H9 (cell line): ENCODE results near the gene PPFIBP1. TPM values are rescaled to one million over a fixed set of nuclear protein-coding genes. Genes with fewer than 3 reads are reported as not detected.

Experiments used
- DNase-seq: peaks from one replicate; pipeline ENCODE4 v3.0.0-alpha.2; 2017
- H2AFZ ChIP-seq: one replicate; pipeline ENCODE4 v1.6.1; 2013; ENCODE audit warnings: mild to moderate bottlenecking, low read length, control low read depth, moderate library complexity
- H2AK5ac ChIP-seq: 2 replicates; pipeline ENCODE4 v1.6.1; 2013; ENCODE audit warnings: low read length, control low read depth, mixed read lengths; ENCODE audit not compliant: insufficient read length
- H2BK120ac ChIP-seq: one replicate; pipeline ENCODE4 v1.6.1; 2013; ENCODE audit warnings: low read depth, mild to moderate bottlenecking, low read length, control low read depth, inconsistent platforms; ENCODE audit not compliant: poor library complexity, severe bottlenecking
- H2BK12ac ChIP-seq: 2 replicates; pipeline ENCODE4 v1.6.1; 2013; ENCODE audit warnings: low read length, control low read depth, mixed read lengths, low read depth; ENCODE audit not compliant: insufficient read length
- H2BK15ac ChIP-seq: 2 replicates; pipeline ENCODE4 v1.6.1; 2013; ENCODE audit warnings: low read depth, low read length, control low read depth
- H2BK20ac ChIP-seq: one replicate; pipeline ENCODE4 v1.6.1; 2013; ENCODE audit warnings: low read depth, mild to moderate bottlenecking, low read length, control low read depth, inconsistent platforms; ENCODE audit not compliant: poor library complexity, severe bottlenecking
- H2BK5ac ChIP-seq: 2 replicates; pipeline ENCODE4 v1.6.1; 2013; ENCODE audit warnings: low read length, control low read depth, mixed read lengths; ENCODE audit not compliant: insufficient read length
- H3K14ac ChIP-seq: 2 replicates; pipeline ENCODE4 v1.6.1; 2013; ENCODE audit warnings: low read length, control low read depth; ENCODE audit not compliant: insufficient read depth
- H3K18ac ChIP-seq: 2 replicates; pipeline ENCODE4 v1.6.1; 2013; ENCODE audit warnings: low read depth, mild to moderate bottlenecking, mixed read lengths, low read length, control low read depth; ENCODE audit not compliant: insufficient read length
- H3K23ac ChIP-seq: 2 replicates; pipeline ENCODE4 v1.6.1; 2013; ENCODE audit warnings: low read length, control low read depth, mixed read lengths, low read depth; ENCODE audit not compliant: insufficient read length
- H3K23me2 ChIP-seq: 2 replicates; pipeline ENCODE4 v1.6.1; 2013; ENCODE audit warnings: low read depth, mild to moderate bottlenecking, mixed read lengths, low read length, control low read depth; ENCODE audit not compliant: insufficient read length, poor library complexity, severe bottlenecking
- H3K27ac ChIP-seq: 2 replicates; pipeline ENCODE4 v1.5.1; 2013; ENCODE audit warnings: low read length, control low read depth, mixed read lengths, low read depth; ENCODE audit not compliant: insufficient read length
- H3K27me3 ChIP-seq: 2 replicates; pipeline ENCODE4 v1.6.1; 2013; ENCODE audit warnings: low read length, control low read depth, inconsistent platforms; ENCODE audit not compliant: insufficient read depth
- H3K4ac ChIP-seq: 2 replicates; pipeline ENCODE4 v1.6.1; 2013; ENCODE audit warnings: low read depth, mild to moderate bottlenecking, control low read depth, inconsistent platforms, low read length, moderate library complexity
- H3K4me1 ChIP-seq: 2 replicates; pipeline ENCODE4 v1.6.1; 2013; ENCODE audit warnings: low read length, control low read depth, inconsistent platforms; ENCODE audit not compliant: insufficient read depth
- H3K4me2 ChIP-seq: 2 replicates; pipeline ENCODE4 v1.6.1; 2013; ENCODE audit warnings: low read length, control low read depth, mixed read lengths; ENCODE audit not compliant: insufficient read length, insufficient read depth
- H3K56ac ChIP-seq: 2 replicates; pipeline ENCODE4 v1.6.1; 2013; ENCODE audit warnings: low read depth, mild to moderate bottlenecking, mixed read lengths, low read length, control low read depth; ENCODE audit not compliant: insufficient read length
- H3K79me1 ChIP-seq: 2 replicates; pipeline ENCODE4 v1.6.1; 2013; ENCODE audit warnings: low read depth, mild to moderate bottlenecking, moderate library complexity, low read length, control low read depth, inconsistent platforms; ENCODE audit not compliant: insufficient read depth, poor library complexity, severe bottlenecking
- H3K79me2 ChIP-seq: 2 replicates; pipeline ENCODE4 v1.6.1; 2013; ENCODE audit warnings: low read length, control low read depth, inconsistent platforms; ENCODE audit not compliant: insufficient read depth
- H3K9ac ChIP-seq: 2 replicates; pipeline ENCODE4 v1.6.1; 2013; ENCODE audit warnings: low read length, control low read depth, mixed read lengths; ENCODE audit not compliant: insufficient read length; ENCODE audit errors: extremely low read depth
- H3K9me3 ChIP-seq: one replicate; pipeline ENCODE4 v1.6.1; 2013; ENCODE audit warnings: low read depth, low read length, inconsistent platforms; ENCODE audit not compliant: control insufficient read depth
- H3T11ph ChIP-seq: one replicate; pipeline ENCODE4 v1.6.1; 2013; ENCODE audit warnings: mild to moderate bottlenecking, low read length, control low read depth, inconsistent platforms
- H4K20me1 ChIP-seq: one replicate; pipeline ENCODE4 v1.6.1; 2013; ENCODE audit not compliant: control insufficient read depth, insufficient read length, insufficient read depth
- H4K5ac ChIP-seq: 2 replicates; pipeline ENCODE4 v1.6.1; 2013; ENCODE audit warnings: low read depth, mild to moderate bottlenecking, mixed read lengths, low read length, control low read depth; ENCODE audit not compliant: insufficient read length
- H4K8ac ChIP-seq: replicated peaks from 2 replicates; pipeline ENCODE4 v1.6.1; 2013; ENCODE audit warnings: low read length, control low read depth, mixed read lengths, low read depth; ENCODE audit not compliant: insufficient read length
- H4K91ac ChIP-seq: 2 replicates; pipeline ENCODE4 v1.6.1; 2013; ENCODE audit warnings: low read depth, mild to moderate bottlenecking, moderate library complexity, mixed read lengths, low read length, control low read depth; ENCODE audit not compliant: insufficient read length
- H3K27ac Mint-ChIP-seq, 3 experiments: 2 replicates in 2 of 3; 3 replicates in 1 of 3; pipeline ENCODE4 v1.8.0; 2020 to 2021; ENCODE audit warnings: mixed read lengths in 3 of 3, mild to moderate bottlenecking in 1 of 3, moderate library complexity in 1 of 3
- H3K27me3 Mint-ChIP-seq: 2 replicates; pipeline ENCODE4 v1.8.0; 2021; ENCODE audit warnings: low read depth, mild to moderate bottlenecking, moderate library complexity, mixed read lengths
- H3K36me3 Mint-ChIP-seq, 3 experiments: 2 replicates in 2 of 3; 3 replicates in 1 of 3; pipeline ENCODE4 v1.8.0; 2020 to 2021; ENCODE audit warnings: low read depth in 3 of 3, mixed read lengths in 3 of 3; ENCODE audit not compliant: insufficient read depth in 1 of 3
- H3K4me1 Mint-ChIP-seq, 2 experiments: 2 replicates each; pipeline ENCODE4 v1.8.0; 2020; ENCODE audit warnings: mixed read lengths in 2 of 2
- H3K4me3 Mint-ChIP-seq, 2 experiments: 2 replicates in 1 of 2; 3 replicates in 1 of 2; pipeline ENCODE4 v1.8.0; 2020 to 2021; ENCODE audit warnings: mild to moderate bottlenecking in 2 of 2, mixed read lengths in 2 of 2, moderate library complexity in 1 of 2
- H3K9me3 Mint-ChIP-seq, 2 experiments: 2 replicates in 1 of 2; 3 replicates in 1 of 2; pipeline ENCODE4 v1.8.0; 2020; ENCODE audit warnings: mild to moderate bottlenecking in 2 of 2, mixed read lengths in 2 of 2, moderate library complexity in 1 of 2
- CTCF ChIP-seq: fragments of 200-600 bp; sonication (generic); conservative IDR thresholded peaks from 3 replicates; pipeline ENCODE4 v1.8.0; 2021; ENCODE audit warnings: antibody characterized with exemption, mild to moderate bottlenecking
- WGBS: extraction: QIAGEN DNeasy Blood & Tissue Kit; methylation state at CpG from one replicate; pipeline ENCODE4 v1.1.7; 2013; ENCODE audit warnings: missing lambda C conversion rate, low lambda C conversion rate, mixed read lengths; ENCODE audit not compliant: insufficient read length; ENCODE audit errors: extremely low coverage; 5-methylcytosine and 5-hydroxymethylcytosine counted together
- total RNA-seq: library from RNA; stranded (reverse); gene quantifications from 2 replicates; pipeline ENCODE4 v1.2.1, GENCODE V29; 2021

Gene PPFIBP1
- total RNA-seq, 1 experiment from 2014 or later = 29.2 TPM

GRCh38 chr12:27505109-27505508 lies 18.9 kb upstream of the PPFIBP1 start:
- no peak overlapping the region for H3K14ac ChIP-seq
- Mint-ChIP-seq H3K9me3 (no peaks in the 10 kb centered on the region), H3K27me3 (no peaks in the 10 kb centered on the region; the same call in 1 of the 2 replicates), H3K4me1 (peaks cover 0 to 4% of the 10 kb centered on the region in 2 experiments; a peak in 3 of 4 replicates), H3K27ac (no peak overlapping the region), H3K36me3 (no peaks in the 10 kb centered on the region), H3K4me3 (no peak overlapping the region)
- H3K27me3 ChIP-seq = no peaks in the 10 kb centered on the region
- H2BK120ac ChIP-seq = no peak overlapping the region
- H3K23me2 ChIP-seq = no peaks in the 10 kb centered on the region
- no peak overlapping the region for H4K8ac ChIP-seq
- no peak overlapping the region for H3T11ph ChIP-seq
- no peak overlapping the region for H2BK15ac ChIP-seq
- no peak overlapping the region for H3K23ac ChIP-seq
- no peak overlapping the region for H2AFZ ChIP-seq
- no peaks in the 10 kb centered on the region for H3K79me1 ChIP-seq
- H3K4me1 ChIP-seq = no peaks in the 10 kb centered on the region
- no peak overlapping the region for H2BK12ac ChIP-seq
- no CpG with 5 or more reads among the region's 2 CpGs for WGBS
- no peak overlapping the region for H2BK5ac ChIP-seq
- no peaks in the 10 kb centered on the region for H3K9me3 ChIP-seq
- H3K56ac ChIP-seq = no peak overlapping the region
- TF ChIP-seq CTCF = no peak
- H4K91ac ChIP-seq = no peak overlapping the region
- no peak overlapping the region for H3K9ac ChIP-seq
- no peak overlapping the region for H3K18ac ChIP-seq
- no peak for DNase-seq
- no peak overlapping the region for H2AK5ac ChIP-seq
- no peak overlapping the region for H3K27ac ChIP-seq
- H2BK20ac ChIP-seq = no peak overlapping the region
- H4K20me1 ChIP-seq = no peaks in the 10 kb centered on the region
- no peak overlapping the region for H3K4me2 ChIP-seq
- H3K79me2 ChIP-seq = no peaks in the 10 kb centered on the region
- H4K5ac ChIP-seq = no peak overlapping the region
- no peak overlapping the region for H3K4ac ChIP-seq
